GM12874 (cell line): Measurements from ENCODE around the gene IL20RA.

Experiments
- TF ChIP-seq, protein P1 (sequence below): IDR thresholded peaks from 2 replicates; pipeline ENCODE4 v1.5.1; 2011; ENCODE audit warnings: low read depth, mild to moderate bottlenecking, control low read depth, low read length, moderate library complexity; ENCODE audit not compliant: insufficient read depth

IL20RA gene, protein sequence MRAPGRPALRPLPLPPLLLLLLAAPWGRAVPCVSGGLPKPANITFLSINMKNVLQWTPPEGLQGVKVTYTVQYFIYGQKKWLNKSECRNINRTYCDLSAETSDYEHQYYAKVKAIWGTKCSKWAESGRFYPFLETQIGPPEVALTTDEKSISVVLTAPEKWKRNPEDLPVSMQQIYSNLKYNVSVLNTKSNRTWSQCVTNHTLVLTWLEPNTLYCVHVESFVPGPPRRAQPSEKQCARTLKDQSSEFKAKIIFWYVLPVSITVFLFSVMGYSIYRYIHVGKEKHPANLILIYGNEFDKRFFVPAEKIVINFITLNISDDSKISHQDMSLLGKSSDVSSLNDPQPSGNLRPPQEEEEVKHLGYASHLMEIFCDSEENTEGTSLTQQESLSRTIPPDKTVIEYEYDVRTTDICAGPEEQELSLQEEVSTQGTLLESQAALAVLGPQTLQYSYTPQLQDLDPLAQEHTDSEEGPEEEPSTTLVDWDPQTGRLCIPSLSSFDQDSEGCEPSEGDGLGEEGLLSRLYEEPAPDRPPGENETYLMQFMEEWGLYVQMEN

DNA sequence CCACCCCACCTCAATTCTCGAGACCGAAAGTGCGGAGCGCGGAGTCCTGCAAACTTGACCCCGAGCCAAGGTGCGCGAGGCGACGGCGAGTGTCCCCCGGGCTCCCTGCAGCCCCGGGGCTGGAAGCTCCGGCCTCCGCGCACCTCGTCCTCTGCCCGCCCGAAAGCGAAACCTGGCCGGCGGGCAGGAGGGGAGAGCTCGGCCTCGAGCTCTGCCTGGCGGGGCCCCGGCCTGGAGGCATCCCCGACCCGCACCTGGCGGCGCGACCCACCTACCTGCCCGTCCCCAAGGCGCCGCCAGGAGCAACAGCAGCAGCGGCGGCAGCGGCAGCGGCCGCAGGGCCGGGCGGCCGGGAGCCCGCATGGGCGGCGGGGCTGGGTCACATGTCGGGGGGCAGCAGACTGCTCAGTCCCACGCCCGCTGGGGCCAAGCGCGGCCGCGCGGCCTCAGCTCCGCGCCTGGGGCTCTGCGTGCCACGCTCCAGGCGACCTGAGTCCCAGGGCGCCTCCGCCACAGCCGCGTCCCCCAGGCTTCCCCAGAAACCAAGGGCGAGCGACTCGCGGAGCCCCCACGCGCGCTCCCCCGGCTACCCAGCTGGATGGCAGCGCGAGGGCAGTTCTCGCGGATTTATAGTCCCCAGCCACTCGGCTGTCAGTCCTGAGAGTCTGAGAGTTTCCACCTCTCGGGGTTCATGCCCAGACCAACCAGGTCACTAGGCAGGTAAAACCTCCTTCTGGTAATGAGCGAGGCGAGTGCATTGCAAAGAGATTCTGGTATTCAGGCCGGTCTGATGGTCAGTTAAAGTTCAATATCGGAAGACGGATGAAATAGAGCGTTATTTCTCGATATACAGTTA is at the start of gene IL20RA:
IL20RA (minus strand) TSS at position 600 of the 856 bp plus-strand sequence; CDS start at position 363, 237 bp downstream.
- TF ChIP-seq, protein P1, sequence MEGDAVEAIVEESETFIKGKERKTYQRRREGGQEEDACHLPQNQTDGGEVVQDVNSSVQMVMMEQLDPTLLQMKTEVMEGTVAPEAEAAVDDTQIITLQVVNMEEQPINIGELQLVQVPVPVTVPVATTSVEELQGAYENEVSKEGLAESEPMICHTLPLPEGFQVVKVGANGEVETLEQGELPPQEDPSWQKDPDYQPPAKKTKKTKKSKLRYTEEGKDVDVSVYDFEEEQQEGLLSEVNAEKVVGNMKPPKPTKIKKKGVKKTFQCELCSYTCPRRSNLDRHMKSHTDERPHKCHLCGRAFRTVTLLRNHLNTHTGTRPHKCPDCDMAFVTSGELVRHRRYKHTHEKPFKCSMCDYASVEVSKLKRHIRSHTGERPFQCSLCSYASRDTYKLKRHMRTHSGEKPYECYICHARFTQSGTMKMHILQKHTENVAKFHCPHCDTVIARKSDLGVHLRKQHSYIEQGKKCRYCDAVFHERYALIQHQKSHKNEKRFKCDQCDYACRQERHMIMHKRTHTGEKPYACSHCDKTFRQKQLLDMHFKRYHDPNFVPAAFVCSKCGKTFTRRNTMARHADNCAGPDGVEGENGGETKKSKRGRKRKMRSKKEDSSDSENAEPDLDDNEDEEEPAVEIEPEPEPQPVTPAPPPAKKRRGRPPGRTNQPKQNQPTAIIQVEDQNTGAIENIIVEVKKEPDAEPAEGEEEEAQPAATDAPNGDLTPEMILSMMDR = no peak

DNA sequence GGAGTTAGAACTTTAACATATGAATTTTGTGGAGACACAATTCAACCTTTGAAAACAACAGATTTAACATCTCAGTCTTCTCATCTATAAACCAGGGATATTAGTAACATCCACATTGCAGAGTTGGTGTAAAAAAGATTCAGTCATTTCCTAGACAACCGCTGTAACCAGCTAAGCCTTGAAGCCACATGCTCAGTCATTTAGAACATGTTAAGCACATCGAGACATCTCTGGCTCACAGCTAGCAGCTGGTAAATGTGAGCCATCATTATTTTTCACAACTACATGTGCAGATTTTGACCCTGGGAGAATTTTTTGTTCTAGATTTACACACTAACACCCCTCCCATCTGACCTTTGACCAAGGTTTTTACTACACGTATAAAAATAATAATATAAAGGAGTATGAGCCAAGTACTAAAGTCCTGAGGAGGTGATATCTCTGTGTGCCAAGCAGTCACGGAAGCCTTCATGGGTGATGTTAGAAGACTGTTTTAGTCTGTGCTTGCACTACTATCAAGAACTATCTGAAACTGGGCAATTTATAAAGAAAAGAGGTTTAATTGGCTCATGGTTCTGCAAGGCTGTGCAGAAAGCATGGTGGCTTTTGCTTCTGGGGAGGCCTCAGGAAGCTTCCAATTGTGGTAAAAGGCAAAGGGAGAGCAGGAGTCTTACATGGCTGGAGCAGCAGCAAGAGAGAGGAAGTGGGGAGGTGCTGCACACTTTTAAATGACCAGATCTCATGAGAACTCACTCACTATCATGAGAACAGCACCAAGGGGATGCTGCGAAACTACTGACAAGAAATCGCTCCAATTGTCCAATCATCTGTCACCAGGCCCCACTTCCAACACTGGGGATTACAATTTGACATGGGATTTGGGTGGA is 48.7 kb upstream of the IL20RA start:
- TF ChIP-seq, protein P1 = no peak

DNA sequence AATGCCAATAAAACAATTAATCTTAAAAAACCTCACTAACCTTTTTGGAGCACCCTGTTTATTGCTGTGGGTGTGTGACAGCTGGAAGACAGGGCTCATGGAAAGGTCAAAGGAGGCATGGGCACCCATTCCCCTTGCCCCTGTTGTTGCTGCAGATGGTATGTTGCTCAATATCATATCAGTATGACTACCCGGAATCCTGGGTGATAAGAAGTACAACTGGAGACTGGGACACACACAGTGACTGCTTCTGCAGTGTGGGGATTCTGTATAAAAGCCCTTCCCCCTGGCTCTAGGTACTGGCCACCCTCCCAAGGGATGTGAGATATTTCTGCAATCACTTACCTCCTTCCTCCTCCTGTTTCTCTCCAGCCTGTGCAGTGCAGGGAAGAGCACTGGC is 47.3 kb upstream of the IL20RA start:
- TF ChIP-seq, protein P1 = no peak

DNA sequence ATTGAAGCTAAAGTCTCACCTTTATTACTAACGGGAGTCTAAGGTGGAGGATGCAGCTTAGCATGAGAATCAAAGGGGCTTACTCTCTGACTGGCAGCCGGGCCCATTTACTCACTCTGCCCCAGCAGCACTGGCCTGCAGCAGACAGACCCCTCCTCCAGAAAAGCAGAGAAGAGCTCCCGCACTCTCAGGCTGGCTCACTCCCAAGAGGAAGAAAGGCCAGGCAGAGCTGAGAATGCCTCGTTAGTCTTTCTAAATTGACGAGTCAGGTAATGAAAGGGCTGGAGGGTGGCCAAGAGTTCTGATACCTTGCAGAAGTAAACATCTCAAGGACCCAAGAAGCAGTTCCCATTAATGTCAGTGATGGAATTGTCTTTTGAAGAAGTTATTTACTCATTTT is 44.5 kb upstream of the IL20RA start:
- TF ChIP-seq, protein P1 = no peak

DNA sequence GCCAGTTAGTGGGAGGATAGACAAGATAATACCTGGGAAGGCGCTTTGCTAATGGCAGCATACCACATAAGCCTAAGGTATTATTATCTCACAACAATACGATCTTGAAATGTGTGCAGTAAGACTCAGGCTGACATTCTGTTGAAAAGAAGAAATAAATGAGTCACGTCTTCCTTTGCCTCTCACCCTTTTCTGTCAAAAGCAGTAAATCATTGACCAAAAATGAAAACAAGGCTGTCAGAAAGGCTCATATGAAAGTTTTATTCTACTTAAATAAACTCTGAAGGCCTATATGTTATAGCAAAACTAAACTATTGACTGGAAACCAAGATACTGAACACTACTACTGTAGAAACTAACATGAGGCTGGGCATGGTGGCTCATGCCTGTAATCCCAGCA is 43.1 kb upstream of the IL20RA start:
- TF ChIP-seq, protein P1 = no peak

DNA sequence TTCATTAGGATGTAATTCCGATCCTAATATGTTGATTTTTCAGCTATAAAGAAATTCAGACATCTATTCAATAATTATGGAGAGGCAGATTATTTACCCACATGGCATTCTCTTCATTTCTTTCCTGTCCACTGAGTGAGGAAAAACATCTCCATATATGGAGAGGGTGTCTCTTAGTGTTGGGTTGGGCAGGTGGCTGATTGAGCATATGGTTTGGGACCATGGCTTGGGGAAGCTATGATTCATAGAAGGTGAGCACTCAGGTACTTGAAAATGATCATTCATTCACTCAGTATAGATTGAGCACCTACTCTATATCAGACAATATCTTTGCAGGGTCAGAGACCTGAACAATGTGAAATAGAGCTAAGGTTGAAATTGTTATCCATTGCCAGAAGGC is 41.3 kb upstream of the IL20RA start:
- TF ChIP-seq, protein P1 = no peak
